ENCODE measurements around the gene ATG101. TPM values are rescaled to one million over a fixed set of nuclear protein-coding genes. Genes with fewer than 3 reads are reported as not detected.

ATG101 gene
- total and polyA plus RNA-seq, 2 donors (not counting 1 experiment from before 2014, with no cell fraction given) = 19.4 to 50.3 TPM

- H3K36me3 ChIP-seq (replicated peaks in 1 of 2; ENCODE audit: control extremely low read depth in 1 of 2, control insufficient read depth in 1 of 2, extremely low read depth in 1 of 2, insufficient read depth in 2 of 2, low read length in 1 of 2) = no peaks in the 10 kb centered on the region
- peaks cover 30 to 35% of the 10 kb centered on the region in 2 donors for H3K4me1 ChIP-seq (ENCODE audit: control insufficient read depth in 2 of 2, insufficient read depth in 2 of 2, low read length in 2 of 2)
- intact Hi-C loops (cut with micrococcal nuclease) = no loop called here
- H4K20me1 ChIP-seq (ENCODE audit: control insufficient read depth, insufficient read depth, low read length, poor library complexity, severe bottlenecking) = no peaks in the 10 kb centered on the region
- ATAC-seq (ENCODE audit: low read depth) = no peak
- 85% methylated on average over 8 of the region's 9 CpGs for WGBS (ENCODE audit: insufficient coverage)
- H3K27me3 ChIP-seq (replicated peaks in 1 of 4; ENCODE audit: control extremely low read depth in 1 of 4, control insufficient read depth in 3 of 4, insufficient read depth in 4 of 4, low read length in 3 of 4) = peaks cover 0 to 20% (median 3%) of the 10 kb centered on the region in 4 experiments
- no peak overlapping the region for H3K4me3 Mint-ChIP-seq
- H3K27me3 Mint-ChIP-seq = peaks cover 21% of the 10 kb centered on the region
- no peaks in the 10 kb centered on the region for H3K9me3 ChIP-seq (ENCODE audit: control extremely low read depth in 1 of 3, control insufficient read depth in 2 of 3, insufficient read depth in 1 of 3, low read length in 2 of 3)
- ChIA-PET CTCF (interaction anchor here (1.1 to 34.6 kb wide), 6 partner anchors 17 to 101 kb away, joined by 3 to 1315 read pairs (median 8); partner anchors contain the start of genes ATG101 and NR4A1), POLR2A (no interaction called here)
- no peak overlapping the region for H3K4me2 ChIP-seq (replicated peaks; ENCODE audit: low read depth, low read length, poor library complexity, severe bottlenecking)
- TF ChIP-seq EZH2 (IDR thresholded peaks at IDR 0.05; ENCODE audit: borderline replicate concordance, insufficient read depth, low read depth, low read length, poor library complexity, severe bottlenecking) (no peak), CTCF (IDR thresholded peaks at IDR 0.05) (no peak)
- no peak overlapping the region for H3K4me3 ChIP-seq (ENCODE audit: control extremely low read depth in 1 of 5, extremely low read depth in 1 of 5, insufficient read depth in 1 of 5, low read depth in 2 of 5, low read length in 4 of 5)
- H3K27ac Mint-ChIP-seq = no peak overlapping the region
- H3K79me2 ChIP-seq (ENCODE audit: control insufficient read depth, insufficient read depth, low read length) = no peaks in the 10 kb centered on the region
- H3K4me1 Mint-ChIP-seq = peaks cover 36% of the 10 kb centered on the region
- H2AFZ ChIP-seq (ENCODE audit: insufficient read depth, low read depth, low read length, poor library complexity, severe bottlenecking) = no peak overlapping the region
- no peak overlapping the region for H3K9ac ChIP-seq (ENCODE audit: low read length)
- H3K27ac ChIP-seq (ENCODE audit: low read length in 2 of 2) = no peak overlapping the region
- H3K9me3 Mint-ChIP-seq (ENCODE audit: insufficient read depth) = no peaks in the 10 kb centered on the region
- no peak for DNase-seq
Observed at GRCh38 chr12:52086366-52086765, 16.6 kb downstream of the ATG101 start.

GRCh38 chr12:52086944-52087835 is 17.4 kb downstream of the ATG101 start:
- CTCF ChIA-PET = interaction anchor here (0.9 to 34.6 kb wide), 5 partner anchors 15 to 101 kb away, joined by 3 to 1315 read pairs (median 3); no protein-coding TSS in a partner anchor
- Mint-ChIP-seq H3K4me3 (no peak overlapping the region), H3K9me3 (ENCODE audit: insufficient read depth) (no peaks in the 10 kb centered on the region), H3K27me3 (peaks cover 29% of the 10 kb centered on the region), H3K27ac (no peak overlapping the region), H3K4me1 (peaks cover 28% of the 10 kb centered on the region)
- H3K4me2 ChIP-seq (replicated peaks; ENCODE audit: low read depth, low read length, poor library complexity, severe bottlenecking) = no peak overlapping the region
- H3K27ac ChIP-seq (ENCODE audit: low read length in 2 of 2) = no peak overlapping the region
- no peaks in the 10 kb centered on the region for H3K79me2 ChIP-seq (ENCODE audit: control insufficient read depth, insufficient read depth, low read length)
- no peaks in the 10 kb centered on the region for H4K20me1 ChIP-seq (ENCODE audit: control insufficient read depth, insufficient read depth, low read length, poor library complexity, severe bottlenecking)
- TF ChIP-seq CTCF (IDR thresholded peaks at IDR 0.05) (no peak), EZH2 (IDR thresholded peaks at IDR 0.05; ENCODE audit: borderline replicate concordance, insufficient read depth, low read depth, low read length, poor library complexity, severe bottlenecking) (no peak)
- intact Hi-C loops (cut with micrococcal nuclease) = no loop called here
- DNase-seq (no peak), ATAC-seq (ENCODE audit: low read depth) (no peak)
- H2AFZ ChIP-seq (ENCODE audit: insufficient read depth, low read depth, low read length, poor library complexity, severe bottlenecking) = no peak overlapping the region
- POLR2A ChIA-PET = no interaction called here
- H3K36me3 ChIP-seq (replicated peaks in 1 of 2; ENCODE audit: control extremely low read depth in 1 of 2, control insufficient read depth in 1 of 2, extremely low read depth in 1 of 2, insufficient read depth in 2 of 2, low read length in 1 of 2) = no peaks in the 10 kb centered on the region
- peaks cover 0 to 21% (median 3%) of the 10 kb centered on the region in 4 experiments for H3K27me3 ChIP-seq (replicated peaks in 1 of 4; ENCODE audit: control extremely low read depth in 1 of 4, control insufficient read depth in 3 of 4, insufficient read depth in 4 of 4, low read length in 3 of 4)
- no peak overlapping the region for H3K4me3 ChIP-seq (ENCODE audit: control extremely low read depth in 1 of 5, extremely low read depth in 1 of 5, insufficient read depth in 1 of 5, low read depth in 2 of 5, low read length in 4 of 5)
- WGBS (ENCODE audit: insufficient coverage) = 77% methylated on average over 18 of the region's 22 CpGs
- peaks cover 23 to 27% of the 10 kb centered on the region in 2 donors for H3K4me1 ChIP-seq (ENCODE audit: control insufficient read depth in 2 of 2, insufficient read depth in 2 of 2, low read length in 2 of 2)
- no peaks in the 10 kb centered on the region for H3K9me3 ChIP-seq (ENCODE audit: control extremely low read depth in 1 of 3, control insufficient read depth in 2 of 3, insufficient read depth in 1 of 3, low read length in 2 of 3)
- no peak overlapping the region for H3K9ac ChIP-seq (ENCODE audit: low read length)
